Measurements from ENCODE around the gene CDH13.

CDH13 gene

GRCh38 chr16:83626204-83626603 lies 999.4 kb downstream of the CDH13 start:
- TF ChIP-seq FOXP2 (optimal IDR thresholded peaks at IDR 0.05; ENCODE audit: borderline replicate concordance, extremely low read depth, extremely low read length, insufficient read depth) (no peak), POLR2AphosphoS5 (IDR thresholded peaks at IDR 0.05; ENCODE audit: low read depth, low read length) (no peak), TAF1 (IDR thresholded peaks at IDR 0.05; ENCODE audit: borderline replicate concordance, insufficient read depth, low read length) (no peak), REST (IDR thresholded peaks at IDR 0.05; ENCODE audit: insufficient read depth in 1 of 2, low read depth in 2 of 2, low read length in 2 of 2) (no peak), SIN3A (IDR thresholded peaks at IDR 0.05; ENCODE audit: borderline replicate concordance, insufficient read depth, low read length) (no peak)

- TF ChIP-seq SIN3A (IDR thresholded peaks at IDR 0.05; ENCODE audit: borderline replicate concordance, insufficient read depth, low read length) (no peak), TAF1 (IDR thresholded peaks at IDR 0.05; ENCODE audit: borderline replicate concordance, insufficient read depth, low read length) (no peak), FOXP2 (optimal IDR thresholded peaks at IDR 0.05; ENCODE audit: borderline replicate concordance, extremely low read depth, extremely low read length, insufficient read depth) (no peak), POLR2AphosphoS5 (IDR thresholded peaks at IDR 0.05; ENCODE audit: low read depth, low read length) (no peak), REST (IDR thresholded peaks at IDR 0.05; ENCODE audit: insufficient read depth in 1 of 2, low read depth in 2 of 2, low read length in 2 of 2) (no peak)
These were observed 999.9 kb downstream of the CDH13 start for GRCh38 chr16:83626676-83627075.

GRCh38 chr16:83627996-83628395 lies 1001.2 kb downstream of the CDH13 start:
- no peak for TF ChIP-seq FOXP2 (optimal IDR thresholded peaks at IDR 0.05; ENCODE audit: borderline replicate concordance, extremely low read depth, extremely low read length, insufficient read depth)
- no peak for TF ChIP-seq SIN3A (IDR thresholded peaks at IDR 0.05; ENCODE audit: borderline replicate concordance, insufficient read depth, low read length)
- no peak for TF ChIP-seq REST (IDR thresholded peaks at IDR 0.05; ENCODE audit: insufficient read depth in 1 of 2, low read depth in 2 of 2, low read length in 2 of 2)
- TF ChIP-seq POLR2AphosphoS5 (IDR thresholded peaks at IDR 0.05; ENCODE audit: low read depth, low read length), result no peak
- no peak for TF ChIP-seq TAF1 (IDR thresholded peaks at IDR 0.05; ENCODE audit: borderline replicate concordance, insufficient read depth, low read length)

- TF ChIP-seq REST (IDR thresholded peaks at IDR 0.05; ENCODE audit: insufficient read depth in 1 of 2, low read depth in 2 of 2, low read length in 2 of 2) (no peak), POLR2AphosphoS5 (IDR thresholded peaks at IDR 0.05; ENCODE audit: low read depth, low read length) (no peak), TAF1 (IDR thresholded peaks at IDR 0.05; ENCODE audit: borderline replicate concordance, insufficient read depth, low read length) (no peak), SIN3A (IDR thresholded peaks at IDR 0.05; ENCODE audit: borderline replicate concordance, insufficient read depth, low read length) (no peak), FOXP2 (optimal IDR thresholded peaks at IDR 0.05; ENCODE audit: borderline replicate concordance, extremely low read depth, extremely low read length, insufficient read depth) (no peak)
These were observed 1002.7 kb downstream of the CDH13 start for GRCh38 chr16:83629426-83629825.

GRCh38 chr16:83629836-83630235 lies 1003.1 kb downstream of the CDH13 start:
- no peak for TF ChIP-seq FOXP2 (optimal IDR thresholded peaks at IDR 0.05; ENCODE audit: borderline replicate concordance, extremely low read depth, extremely low read length, insufficient read depth)
- TF ChIP-seq TAF1 (IDR thresholded peaks at IDR 0.05; ENCODE audit: borderline replicate concordance, insufficient read depth, low read length), result no peak
- no peak for TF ChIP-seq SIN3A (IDR thresholded peaks at IDR 0.05; ENCODE audit: borderline replicate concordance, insufficient read depth, low read length)
- TF ChIP-seq REST (IDR thresholded peaks at IDR 0.05; ENCODE audit: insufficient read depth in 1 of 2, low read depth in 2 of 2, low read length in 2 of 2), result no peak
- TF ChIP-seq POLR2AphosphoS5 (IDR thresholded peaks at IDR 0.05; ENCODE audit: low read depth, low read length), result no peak
